ENCODE data around the gene SMU1.

SMU1 gene

GRCh38 chr9:33080534-33080933 lies 4.1 kb upstream of the SMU1 start:
- no peaks in the 10 kb centered on the region for H3K9me3 ChIP-seq (ENCODE audit: low read length)
- H3K27ac ChIP-seq (ENCODE audit: low read depth, low read length), result no peak overlapping the region
- H3K9ac ChIP-seq (ENCODE audit: low read length), result no peak overlapping the region
- H3K4me3 ChIP-seq (ENCODE audit: low read depth in 1 of 2, low read length in 2 of 2), result no peak overlapping the region
- peaks cover 19% of the 10 kb centered on the region for H3K4me1 ChIP-seq (ENCODE audit: insufficient read depth, low read length)
- no peaks in the 10 kb centered on the region for H3K36me3 ChIP-seq (ENCODE audit: insufficient read depth, low read length)
- no peaks in the 10 kb centered on the region for H3K27me3 ChIP-seq (ENCODE audit: control insufficient read depth in 1 of 2, insufficient read depth in 2 of 2, low read length in 2 of 2)

GRCh38 chr9:33068991-33069390 lies 7.5 kb downstream of the SMU1 start:
- H3K27me3 ChIP-seq (ENCODE audit: control insufficient read depth in 1 of 2, insufficient read depth in 2 of 2, low read length in 2 of 2), result no peaks in the 10 kb centered on the region
- H3K27ac ChIP-seq (ENCODE audit: low read depth, low read length), result no peak overlapping the region
- H3K9me3 ChIP-seq (ENCODE audit: low read length), result no peaks in the 10 kb centered on the region
- no peak overlapping the region for H3K9ac ChIP-seq (ENCODE audit: low read length)
- H3K36me3 ChIP-seq (ENCODE audit: insufficient read depth, low read length), result peaks cover 55% of the 10 kb centered on the region
- H3K4me1 ChIP-seq (ENCODE audit: insufficient read depth, low read length), result no peaks in the 10 kb centered on the region
- H3K4me3 ChIP-seq (ENCODE audit: low read depth in 1 of 2, low read length in 2 of 2), result no peak overlapping the region

- H3K4me1 ChIP-seq (ENCODE audit: insufficient read depth, low read length), result no peaks in the 10 kb centered on the region
These were observed 11.1 kb downstream of the SMU1 start for GRCh38 chr9:33065157-33066076.

GRCh38 chr9:33051144-33051543 lies 25.3 kb downstream of the SMU1 start:
- Histone ChIP-seq H3K27ac (ENCODE audit: low read depth, low read length) (no peak overlapping the region), H3K4me1 (ENCODE audit: insufficient read depth, low read length) (no peaks in the 10 kb centered on the region), H3K4me3 (ENCODE audit: low read depth in 1 of 2, low read length in 2 of 2) (no peak overlapping the region), H3K27me3 (ENCODE audit: control insufficient read depth in 1 of 2, insufficient read depth in 2 of 2, low read length in 2 of 2) (no peaks in the 10 kb centered on the region), H3K9me3 (ENCODE audit: low read length) (no peaks in the 10 kb centered on the region), H3K36me3 (ENCODE audit: insufficient read depth, low read length) (peaks cover 45% of the 10 kb centered on the region), H3K9ac (ENCODE audit: low read length) (no peak overlapping the region)

More at GRCh38 chr9:33065157-33066076, 11.1 kb downstream of the SMU1 start:
- H3K9me3 ChIP-seq (ENCODE audit: low read length), result no peaks in the 10 kb centered on the region
- no peak overlapping the region for H3K4me3 ChIP-seq (ENCODE audit: low read depth in 1 of 2, low read length in 2 of 2)
- no peak overlapping the region for H3K27ac ChIP-seq (ENCODE audit: low read depth, low read length)
- H3K9ac ChIP-seq (ENCODE audit: low read length), result no peak overlapping the region
- H3K36me3 ChIP-seq (ENCODE audit: insufficient read depth, low read length), result peaks cover 60% of the 10 kb centered on the region
- H3K27me3 ChIP-seq (ENCODE audit: control insufficient read depth in 1 of 2, insufficient read depth in 2 of 2, low read length in 2 of 2), result no peaks in the 10 kb centered on the region

DNA sequence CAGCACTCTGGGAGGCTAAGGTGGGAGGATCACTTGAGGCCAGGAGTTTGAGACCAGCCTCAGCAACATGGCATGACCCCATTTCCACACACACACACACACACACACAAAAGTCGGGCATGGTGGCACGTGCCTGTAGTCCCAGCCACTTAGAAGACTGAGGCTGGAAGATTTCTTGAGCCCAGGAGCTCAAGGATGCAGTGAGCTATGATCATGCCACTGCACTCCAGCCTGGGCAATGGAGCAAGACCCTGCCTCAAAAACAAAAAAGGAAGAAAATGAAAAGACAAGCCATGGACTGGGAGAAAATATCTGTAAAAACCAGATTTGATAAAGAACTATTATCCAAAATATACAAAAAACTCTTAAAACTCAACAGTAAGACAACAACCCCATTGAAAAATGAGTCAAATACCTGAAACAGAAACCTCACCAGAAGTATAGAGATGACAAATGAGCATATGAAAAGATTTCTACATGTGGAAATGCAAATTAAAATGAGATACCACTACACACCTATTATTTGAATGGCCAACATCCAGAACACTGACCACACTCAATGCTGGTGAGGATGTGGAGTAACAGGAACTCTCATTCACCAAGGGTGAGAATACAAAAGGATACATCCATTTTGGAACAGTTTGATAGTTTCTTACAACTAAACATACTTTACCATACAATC lies 26.7 kb downstream of the SMU1 start:
- no peak overlapping the region for H3K4me3 ChIP-seq (ENCODE audit: low read depth in 1 of 2, low read length in 2 of 2)
- H3K4me1 ChIP-seq (ENCODE audit: insufficient read depth, low read length), result no peaks in the 10 kb centered on the region
- H3K27me3 ChIP-seq (ENCODE audit: control insufficient read depth in 1 of 2, insufficient read depth in 2 of 2, low read length in 2 of 2), result no peaks in the 10 kb centered on the region
- no peaks in the 10 kb centered on the region for H3K9me3 ChIP-seq (ENCODE audit: low read length)
- H3K27ac ChIP-seq (ENCODE audit: low read depth, low read length), result no peak overlapping the region
- H3K9ac ChIP-seq (ENCODE audit: low read length), result no peak overlapping the region
- peaks cover 41% of the 10 kb centered on the region for H3K36me3 ChIP-seq (ENCODE audit: insufficient read depth, low read length)

DNA sequence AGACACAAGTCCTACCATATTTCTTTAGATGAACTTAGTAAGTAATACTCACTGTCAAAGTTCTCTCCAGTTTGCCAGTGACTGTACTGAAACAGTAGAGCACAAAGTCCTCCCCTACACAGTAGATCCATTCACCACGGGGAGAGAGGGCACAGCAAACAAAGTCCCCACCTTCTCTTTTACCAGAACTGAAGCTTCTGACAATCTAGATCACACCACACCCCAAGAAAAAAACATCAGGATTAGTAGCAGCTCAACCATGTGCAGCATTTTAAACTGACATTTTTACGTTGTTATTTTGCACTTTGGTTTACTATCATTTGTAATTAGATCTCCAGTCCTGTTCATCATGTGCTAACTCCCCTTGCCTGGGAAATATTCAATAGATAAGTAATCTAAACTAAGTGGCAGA lies 28.4 kb downstream of the SMU1 start:
- H3K9ac ChIP-seq (ENCODE audit: low read length), result no peak overlapping the region
- H3K27ac ChIP-seq (ENCODE audit: low read depth, low read length), result no peak overlapping the region
- peaks cover 25% of the 10 kb centered on the region for H3K36me3 ChIP-seq (ENCODE audit: insufficient read depth, low read length)
- H3K27me3 ChIP-seq (ENCODE audit: control insufficient read depth in 1 of 2, insufficient read depth in 2 of 2, low read length in 2 of 2), result no peaks in the 10 kb centered on the region
- peaks cover 8% of the 10 kb centered on the region for H3K4me1 ChIP-seq (ENCODE audit: insufficient read depth, low read length)
- H3K9me3 ChIP-seq (ENCODE audit: low read length), result no peaks in the 10 kb centered on the region
- H3K4me3 ChIP-seq (ENCODE audit: low read depth in 1 of 2, low read length in 2 of 2), result no peak overlapping the region

DNA sequence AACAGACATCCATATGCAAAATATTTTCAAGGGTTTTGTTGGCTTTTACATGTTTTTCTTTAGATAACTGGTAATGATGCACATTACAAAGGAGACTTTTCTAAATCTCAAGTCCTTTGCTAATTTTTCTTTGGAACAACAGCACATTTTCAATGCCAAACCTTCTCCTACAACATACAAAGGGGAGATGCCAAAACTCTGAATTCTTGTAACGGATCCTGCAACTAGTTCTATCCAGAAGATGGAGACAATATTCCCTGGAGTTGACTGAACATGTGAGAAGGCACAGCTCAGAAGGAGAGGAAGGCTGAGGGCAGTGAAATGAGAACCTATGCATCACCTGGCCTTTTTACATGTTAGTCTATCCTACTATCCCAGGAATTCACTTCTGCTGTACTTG lies 30.4 kb downstream of the SMU1 start:
- no peak overlapping the region for H3K4me3 ChIP-seq (ENCODE audit: low read depth in 1 of 2, low read length in 2 of 2)
- H3K27ac ChIP-seq (ENCODE audit: low read depth, low read length), result no peak overlapping the region
- peaks cover 14% of the 10 kb centered on the region for H3K36me3 ChIP-seq (ENCODE audit: insufficient read depth, low read length)
- H3K9ac ChIP-seq (ENCODE audit: low read length), result no peak overlapping the region
- H3K27me3 ChIP-seq (ENCODE audit: control insufficient read depth in 1 of 2, insufficient read depth in 2 of 2, low read length in 2 of 2), result no peaks in the 10 kb centered on the region
- H3K9me3 ChIP-seq (ENCODE audit: low read length), result no peaks in the 10 kb centered on the region
- H3K4me1 ChIP-seq (ENCODE audit: insufficient read depth, low read length), result peaks cover 8% of the 10 kb centered on the region

DNA sequence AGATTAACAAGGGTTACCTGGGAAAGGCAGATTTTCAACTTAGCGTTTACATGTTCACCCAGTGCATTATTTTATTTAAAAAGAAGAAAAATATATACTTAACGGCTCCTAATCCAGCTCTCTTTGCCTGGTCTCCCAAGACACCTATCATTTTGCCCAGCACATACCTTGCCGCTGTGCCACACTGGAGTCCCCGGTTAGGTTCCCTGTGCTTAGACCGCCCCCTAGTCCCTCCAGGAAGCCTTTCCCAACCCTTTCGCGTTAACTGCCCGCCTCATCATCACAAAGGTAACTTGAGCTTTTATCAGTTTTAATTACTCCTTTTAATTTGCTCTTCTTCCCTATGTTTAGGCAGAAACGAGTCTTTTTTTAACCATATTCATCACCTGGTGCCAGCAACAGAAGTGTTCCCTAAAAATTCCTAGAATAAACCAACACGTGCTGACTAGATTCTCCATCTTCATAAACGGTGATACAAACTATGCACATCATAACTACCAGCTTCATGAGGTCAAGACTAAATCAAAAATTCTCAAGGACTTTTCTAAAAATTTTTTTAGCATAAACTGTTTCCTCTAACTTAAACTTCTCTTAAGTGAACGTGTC lies 31.7 kb downstream of the SMU1 start:
- Histone ChIP-seq H3K4me3 (ENCODE audit: low read depth in 1 of 2, low read length in 2 of 2) (peak overlapping the region; percentile 40 to 73), H3K9me3 (ENCODE audit: low read length) (no peaks in the 10 kb centered on the region), H3K9ac (ENCODE audit: low read length) (no peak overlapping the region), H3K27me3 (ENCODE audit: control insufficient read depth in 1 of 2, insufficient read depth in 2 of 2, low read length in 2 of 2) (no peaks in the 10 kb centered on the region), H3K27ac (ENCODE audit: low read depth, low read length) (peak overlapping the region; percentile 94), H3K4me1 (ENCODE audit: insufficient read depth, low read length) (peaks cover 8% of the 10 kb centered on the region), H3K36me3 (ENCODE audit: insufficient read depth, low read length) (peaks cover 20% of the 10 kb centered on the region)

DNA sequence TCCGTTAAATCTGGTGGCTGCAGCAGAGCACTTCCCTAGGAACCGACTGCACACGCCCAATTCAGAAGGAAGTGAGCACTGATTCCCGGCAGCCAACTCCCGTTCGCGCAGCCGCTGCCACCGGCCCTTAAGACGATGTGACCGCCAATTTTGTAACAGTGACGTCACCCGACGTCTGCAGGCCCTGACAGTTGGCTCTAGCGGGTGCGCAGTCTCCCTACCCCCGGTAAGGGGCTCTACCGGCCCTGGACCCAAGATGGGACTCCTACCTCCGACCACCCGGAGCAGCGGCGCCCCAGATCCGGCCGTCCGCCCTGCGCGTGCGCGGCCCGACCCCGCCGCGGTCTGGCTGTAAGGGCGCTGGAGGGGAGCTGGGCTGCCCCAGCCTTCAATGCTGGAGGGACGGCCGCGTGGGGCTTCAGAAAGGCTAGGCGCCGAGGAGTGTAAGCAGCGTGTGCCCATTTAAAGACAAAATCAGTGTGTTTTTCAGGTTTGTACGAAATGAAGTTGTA lies 32.3 kb downstream of the SMU1 start:
- no peaks in the 10 kb centered on the region for H3K9me3 ChIP-seq (ENCODE audit: low read length)
- peak overlapping the region; percentile 11 for H3K9ac ChIP-seq (ENCODE audit: low read length)
- H3K4me1 ChIP-seq (ENCODE audit: insufficient read depth, low read length), result peaks cover 8% of the 10 kb centered on the region
- peak overlapping the region; percentile 40 to 73 for H3K4me3 ChIP-seq (ENCODE audit: low read depth in 1 of 2, low read length in 2 of 2)
- H3K27ac ChIP-seq (ENCODE audit: low read depth, low read length), result peak overlapping the region; percentile 94
- peaks cover 18% of the 10 kb centered on the region for H3K36me3 ChIP-seq (ENCODE audit: insufficient read depth, low read length)
- H3K27me3 ChIP-seq (ENCODE audit: control insufficient read depth in 1 of 2, insufficient read depth in 2 of 2, low read length in 2 of 2), result no peaks in the 10 kb centered on the region

DNA sequence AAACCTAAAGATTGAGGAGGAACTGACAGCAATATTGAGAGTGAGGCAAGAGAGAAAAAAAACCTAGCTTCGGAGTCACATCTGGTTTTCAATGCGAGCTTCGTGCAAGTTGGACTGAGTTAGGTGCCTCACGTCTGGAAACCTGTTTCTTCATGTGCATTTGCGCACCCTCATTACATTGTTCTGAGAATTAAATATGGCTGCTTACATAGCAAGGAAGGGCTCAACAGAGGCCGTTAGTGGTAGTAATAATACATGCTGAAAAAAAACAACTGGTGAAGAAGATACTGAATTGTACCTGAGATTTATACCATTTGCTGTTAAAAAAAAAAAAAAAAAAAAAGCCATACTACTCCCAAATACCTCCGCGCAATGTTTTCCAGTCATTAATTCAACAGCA lies 32.8 kb downstream of the SMU1 start:
- H3K9me3 ChIP-seq (ENCODE audit: low read length), result no peaks in the 10 kb centered on the region
- H3K4me1 ChIP-seq (ENCODE audit: insufficient read depth, low read length), result peaks cover 8% of the 10 kb centered on the region
- peak overlapping the region; percentile 40 to 73 for H3K4me3 ChIP-seq (ENCODE audit: low read depth in 1 of 2, low read length in 2 of 2)
- H3K9ac ChIP-seq (ENCODE audit: low read length), result no peak overlapping the region
- H3K27me3 ChIP-seq (ENCODE audit: control insufficient read depth in 1 of 2, insufficient read depth in 2 of 2, low read length in 2 of 2), result no peaks in the 10 kb centered on the region
- peak overlapping the region; percentile 94 for H3K27ac ChIP-seq (ENCODE audit: low read depth, low read length)
- H3K36me3 ChIP-seq (ENCODE audit: insufficient read depth, low read length), result peaks cover 23% of the 10 kb centered on the region

DNA sequence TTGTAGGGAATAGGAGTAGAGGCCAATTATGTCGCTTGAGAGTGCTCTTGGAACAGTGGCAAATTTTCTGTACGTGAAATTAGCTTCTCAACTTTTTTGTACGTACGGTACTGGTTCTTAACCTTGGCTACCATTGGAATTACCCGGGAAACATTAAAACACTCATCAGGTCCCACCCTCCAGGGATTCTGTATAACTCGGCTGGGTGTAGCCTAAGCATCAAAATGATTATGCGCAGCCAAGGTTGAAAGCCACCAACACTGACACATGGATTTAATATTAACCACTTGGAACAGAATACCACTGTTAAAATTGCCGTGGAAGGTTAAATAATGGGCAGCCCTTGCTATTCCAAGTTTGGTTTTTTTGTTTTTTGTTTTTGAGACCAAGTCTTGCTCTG lies 34.0 kb downstream of the SMU1 start:
- H3K36me3 ChIP-seq (ENCODE audit: insufficient read depth, low read length), result peaks cover 34% of the 10 kb centered on the region
- H3K27ac ChIP-seq (ENCODE audit: low read depth, low read length), result no peak overlapping the region
- no peaks in the 10 kb centered on the region for H3K27me3 ChIP-seq (ENCODE audit: control insufficient read depth in 1 of 2, insufficient read depth in 2 of 2, low read length in 2 of 2)
- H3K9ac ChIP-seq (ENCODE audit: low read length), result no peak overlapping the region
- no peak overlapping the region for H3K4me3 ChIP-seq (ENCODE audit: low read depth in 1 of 2, low read length in 2 of 2)
- no peaks in the 10 kb centered on the region for H3K9me3 ChIP-seq (ENCODE audit: low read length)
- H3K4me1 ChIP-seq (ENCODE audit: insufficient read depth, low read length), result peaks cover 8% of the 10 kb centered on the region

All from muscle layer of colon (tissue), 2 donors.